ENCODE results near the gene FBXO21.

DNA sequence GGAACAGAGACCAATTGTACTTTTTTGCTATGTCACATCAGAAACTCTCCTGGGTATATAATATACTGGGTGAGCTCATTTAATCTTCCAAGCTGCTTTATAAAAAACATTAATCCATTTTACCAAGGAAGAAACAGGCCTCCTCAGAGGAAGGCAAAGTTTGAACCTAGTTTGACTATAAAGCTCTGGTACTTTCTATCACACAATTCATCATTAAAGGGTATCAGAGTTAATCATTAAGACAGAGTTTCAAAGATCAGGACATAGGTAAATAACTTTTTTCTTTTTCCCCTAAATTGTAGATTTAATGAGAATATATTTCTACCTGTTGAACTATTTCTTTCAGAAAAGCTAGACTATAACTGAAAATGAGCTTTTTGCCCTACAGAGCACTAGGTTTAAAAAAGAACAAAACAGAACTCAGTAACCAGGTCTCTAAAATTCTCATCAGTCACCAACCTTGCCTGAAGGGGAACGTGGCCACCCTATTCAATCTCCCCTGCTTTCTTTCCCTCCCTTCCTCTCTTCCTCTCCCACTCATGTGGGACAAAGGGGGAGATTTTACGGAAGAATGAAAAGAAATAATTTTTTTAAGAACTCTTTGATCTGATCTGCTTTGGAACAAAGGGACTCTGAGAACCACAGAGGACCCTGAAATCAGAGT is 18.6 kb downstream of the FBXO21 start:
- TF ChIP-seq ZFP30 (CRISPR knock-in tag; IDR thresholded peaks at IDR 0.05) (no peak), GLIS3 (CRISPR knock-in tag; IDR thresholded peaks at IDR 0.05) (no peak), ZNF8 (CRISPR knock-in tag; IDR thresholded peaks at IDR 0.05) (no peak), ZFP3 (CRISPR knock-in tag; IDR thresholded peaks at IDR 0.05) (no peak), CSDC2 (CRISPR knock-in tag; IDR thresholded peaks at IDR 0.05) (no peak), TCF4 (CRISPR knock-in tag; IDR thresholded peaks at IDR 0.05; ENCODE audit: borderline replicate concordance) (no peak), ZC3H10 (CRISPR knock-in tag; IDR thresholded peaks at IDR 0.05) (no peak), RARB (CRISPR knock-in tag; IDR thresholded peaks at IDR 0.05) (no peak), BACH2 (CRISPR knock-in tag; IDR thresholded peaks at IDR 0.05; ENCODE audit: borderline replicate concordance) (no peak)
- TF ChIP-seq, protein P1, sequence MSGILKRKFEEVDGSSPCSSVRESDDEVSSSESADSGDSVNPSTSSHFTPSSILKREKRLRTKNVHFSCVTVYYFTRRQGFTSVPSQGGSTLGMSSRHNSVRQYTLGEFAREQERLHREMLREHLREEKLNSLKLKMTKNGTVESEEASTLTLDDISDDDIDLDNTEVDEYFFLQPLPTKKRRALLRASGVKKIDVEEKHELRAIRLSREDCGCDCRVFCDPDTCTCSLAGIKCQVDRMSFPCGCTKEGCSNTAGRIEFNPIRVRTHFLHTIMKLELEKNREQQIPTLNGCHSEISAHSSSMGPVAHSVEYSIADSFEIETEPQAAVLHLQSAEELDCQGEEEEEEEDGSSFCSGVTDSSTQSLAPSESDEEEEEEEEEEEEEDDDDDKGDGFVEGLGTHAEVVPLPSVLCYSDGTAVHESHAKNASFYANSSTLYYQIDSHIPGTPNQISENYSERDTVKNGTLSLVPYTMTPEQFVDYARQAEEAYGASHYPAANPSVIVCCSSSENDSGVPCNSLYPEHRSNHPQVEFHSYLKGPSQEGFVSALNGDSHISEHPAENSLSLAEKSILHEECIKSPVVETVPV (CRISPR knock-in tag; IDR thresholded peaks at IDR 0.05), result no peak
- TF ChIP-seq, protein P2, sequence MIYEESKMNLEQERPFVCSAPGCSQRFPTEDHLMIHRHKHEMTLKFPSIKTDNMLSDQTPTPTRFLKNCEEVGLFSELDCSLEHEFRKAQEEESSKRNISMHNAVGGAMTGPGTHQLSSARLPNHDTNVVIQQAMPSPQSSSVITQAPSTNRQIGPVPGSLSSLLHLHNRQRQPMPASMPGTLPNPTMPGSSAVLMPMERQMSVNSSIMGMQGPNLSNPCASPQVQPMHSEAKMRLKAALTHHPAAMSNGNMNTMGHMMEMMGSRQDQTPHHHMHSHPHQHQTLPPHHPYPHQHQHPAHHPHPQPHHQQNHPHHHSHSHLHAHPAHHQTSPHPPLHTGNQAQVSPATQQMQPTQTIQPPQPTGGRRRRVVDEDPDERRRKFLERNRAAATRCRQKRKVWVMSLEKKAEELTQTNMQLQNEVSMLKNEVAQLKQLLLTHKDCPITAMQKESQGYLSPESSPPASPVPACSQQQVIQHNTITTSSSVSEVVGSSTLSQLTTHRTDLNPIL (CRISPR knock-in tag; IDR thresholded peaks at IDR 0.05; ENCODE audit: low read depth), result no peak

Measured in SK-N-SH treated with all-trans-retinoic acid at 6 μM for 48 hours (cell line).